NCI-H1105 (cell line): Measurements from ENCODE around the gene BICRA.
A peak's percentile ranks its signal among the peaks of the same experiment; 100 is the strongest.
"Not testable (repeated sequence)": the region's sequence is repeated elsewhere in the genome, so short reads cannot be mapped to it uniquely, and the experiment has no call there.

Experiments used
- DNase-seq: peaks from one replicate; lab custom pipeline; 2025; lab: John Stamatoyannopoulos, UW

Gene BICRA

GRCh38 chr19:47716270-47716937 lies 107.5 kb downstream of the BICRA start:
- DNase-seq, result no peak

GRCh38 chr19:47718415-47719046 lies 109.6 kb downstream of the BICRA start:
- DNase-seq, result not testable (repeated sequence)

GRCh38 chr19:47719047-47719859 lies 110.3 kb downstream of the BICRA start:
- DNase-seq, result no peak

- DNase-seq, result no peak
Measured at GRCh38 chr19:47720669-47721422, 111.9 kb downstream of the BICRA start.

- peak; percentile 31 for DNase-seq
Measured at GRCh38 chr19:47723581-47723940, 114.6 kb downstream of the BICRA start.

GRCh38 chr19:47725759-47726401 lies 116.9 kb downstream of the BICRA start:
- DNase-seq, result peak; percentile 44

- DNase-seq, result no peak
Measured at GRCh38 chr19:47726467-47726866, 117.5 kb downstream of the BICRA start.

- not testable (repeated sequence) for DNase-seq
Measured at GRCh38 chr19:47728295-47728694, 119.4 kb downstream of the BICRA start.

GRCh38 chr19:47729468-47729798 lies 120.5 kb downstream of the BICRA start:
- DNase-seq, result no peak

- DNase-seq, result peak; percentile 30
Measured at GRCh38 chr19:47729799-47730520, 121.0 kb downstream of the BICRA start.

GRCh38 chr19:47730521-47730889 lies 121.6 kb downstream of the BICRA start:
- DNase-seq, result no peak

- DNase-seq, result no peak
Measured at GRCh38 chr19:47730910-47731309, 122.0 kb downstream of the BICRA start.

GRCh38 chr19:47735131-47735530 lies 126.2 kb downstream of the BICRA start:
- no peak for DNase-seq

GRCh38 chr19:47740866-47741519 lies 132.1 kb downstream of the BICRA start:
- no peak for DNase-seq

- DNase-seq, result no peak
Measured at GRCh38 chr19:47741544-47742140, 132.7 kb downstream of the BICRA start.

- no peak for DNase-seq
Measured at GRCh38 chr19:47742634-47743033, 133.7 kb downstream of the BICRA start.

GRCh38 chr19:47745010-47745901 lies 136.3 kb downstream of the BICRA start, which contains the start of gene NOP53:
TSS of gene NOP53 (plus strand) at chr19:47745546. CDS start at chr19:47745560, 14 bp downstream.
- peak; percentile 93 for DNase-seq

- not testable (repeated sequence) for DNase-seq
Measured at GRCh38 chr19:47746129-47746528, 137.2 kb downstream of the BICRA start.

- no peak for DNase-seq
Measured at GRCh38 chr19:47749326-47749725, 140.4 kb downstream of the BICRA start.
